HEK293 (cell line): ENCODE measurements around the gene POLR3B.

Source experiments
- CTCF ChIA-PET: fragments of 350-600 bp; formaldehyde crosslinking; extraction: SDS; loops from one replicate; lab custom pipeline; 2021; ENCODE audit warnings: antibody characterized with exemption; lab: Yijun Ruan, JAX
- POLR2A ChIA-PET: fragments of 300-600 bp; formaldehyde crosslinking; extraction: SDS; loops from one replicate; lab custom pipeline; 2020; ENCODE audit warnings: antibody characterized with exemption, inconsistent platforms; lab: Yijun Ruan, JAX
- H3K27ac ChIP-seq: fragments of 200-500 bp; sonication (Bioruptor generic); 2 replicates; pipeline ENCODE4 v1.5.1; 2014; ENCODE audit warnings: low read depth, low read length, control low read depth, inconsistent platforms; ENCODE audit errors: extremely low read depth
- H3K36me3 ChIP-seq, 2 experiments: fragments of 200-500 bp in 1 of 2; sonication (Bioruptor generic) in 1 of 2; 1 replicate in 1 of 2; 2 replicates in 1 of 2; pipeline ENCODE4 v1.5.1; 2014 to 2017; ENCODE audit warnings: inconsistent platforms in 2 of 2, low read length in 2 of 2; ENCODE audit not compliant: control insufficient read depth in 2 of 2, insufficient read depth in 1 of 2
- H3K4me1 ChIP-seq: fragments of 200-500 bp; sonication (Bioruptor generic); 2 replicates; pipeline ENCODE4 v1.5.1; 2014; ENCODE audit warnings: mild to moderate bottlenecking, low read length, inconsistent platforms; ENCODE audit not compliant: control insufficient read depth, insufficient read depth
- H3K4me3 ChIP-seq: 2 replicates; pipeline ENCODE4 v1.5.1; 2011; ENCODE audit warnings: low read depth, mild to moderate bottlenecking, control low read depth, low read length, moderate library complexity
- H3K9me3 ChIP-seq: fragments of 200-500 bp; sonication (Bioruptor generic); 2 replicates; pipeline ENCODE4 v1.5.1; 2014; ENCODE audit warnings: low read depth, low read length, inconsistent platforms; ENCODE audit not compliant: control insufficient read depth, insufficient read depth
- BCL11A ChIP-seq: fragments of 450-650 bp; formaldehyde crosslinking; IDR thresholded peaks from 2 replicates; pipeline ENCODE4 v1.5.1; 2016; ENCODE audit warnings: low read depth, missing biosample characterization, missing genetic modification characterization
- HOXA7 ChIP-seq: sonication (generic); formaldehyde crosslinking; IDR thresholded peaks from 2 replicates; pipeline ENCODE4 v1.8.1; 2022; ENCODE audit warnings: missing genetic modification reagents, borderline replicate concordance
- ZBTB11 ChIP-seq: fragments of 450-650 bp; formaldehyde crosslinking; conservative IDR thresholded peaks from 2 replicates; pipeline ENCODE4 v1.5.1; 2016; ENCODE audit warnings: low read depth, missing biosample characterization, missing genetic modification characterization
- ZFP41 ChIP-seq: fragments of 450-650 bp; formaldehyde crosslinking; IDR thresholded peaks from 2 replicates; pipeline ENCODE4 v1.5.1; 2016; ENCODE audit warnings: missing biosample characterization, missing genetic modification characterization, borderline replicate concordance
- ZNF112 ChIP-seq: fragments of 450-650 bp; formaldehyde crosslinking; IDR thresholded peaks from 2 replicates; pipeline ENCODE4 v1.5.0; 2017; ENCODE audit warnings: missing biosample characterization, missing genetic modification characterization
- ZNF148 ChIP-seq: fragments of 450-650 bp; formaldehyde crosslinking; IDR thresholded peaks from 2 replicates; pipeline ENCODE4 v1.5.0; 2017; ENCODE audit warnings: missing biosample characterization, missing genetic modification characterization, borderline replicate concordance
- ZNF19 ChIP-seq: fragments of 450-650 bp; formaldehyde crosslinking; IDR thresholded peaks from 2 replicates; pipeline ENCODE4; 2016; ENCODE audit warnings: missing biosample characterization, missing genetic modification characterization, low read depth
- ZNF266 ChIP-seq: fragments of 450-650 bp; formaldehyde crosslinking; IDR thresholded peaks from 2 replicates; pipeline ENCODE4 v1.5.1; 2016; ENCODE audit warnings: missing biosample characterization, missing genetic modification characterization, low read depth
- ZNF350 ChIP-seq: fragments of 450-650 bp; formaldehyde crosslinking; IDR thresholded peaks from 2 replicates; pipeline ENCODE4 v1.5.0; 2017; ENCODE audit warnings: missing biosample characterization, mild to moderate bottlenecking, missing genetic modification characterization
- ZNF544 ChIP-seq: fragments of 450-650 bp; formaldehyde crosslinking; IDR thresholded peaks from 2 replicates; pipeline ENCODE4 v1.5.0; 2017; ENCODE audit warnings: missing biosample characterization, missing genetic modification characterization
- ZNF555 ChIP-seq: fragments of 450-650 bp; formaldehyde crosslinking; conservative IDR thresholded peaks from 2 replicates; pipeline ENCODE4 v1.5.1; 2017; ENCODE audit warnings: missing biosample characterization, mild to moderate bottlenecking, missing genetic modification characterization, inconsistent platforms
- ZNF571 ChIP-seq: fragments of 450-650 bp; formaldehyde crosslinking; IDR thresholded peaks from 2 replicates; pipeline ENCODE4 v1.5.0; 2017; ENCODE audit warnings: missing biosample characterization, missing genetic modification characterization
- ZNF664 ChIP-seq: fragments of 450-650 bp; formaldehyde crosslinking; IDR thresholded peaks from 2 replicates; pipeline ENCODE4 v1.5.1; 2016; ENCODE audit warnings: missing biosample characterization, missing genetic modification characterization
- ZNF670 ChIP-seq: fragments of 450-650 bp; formaldehyde crosslinking; IDR thresholded peaks from 2 replicates; pipeline ENCODE4 v1.5.1; 2016; ENCODE audit warnings: missing biosample characterization, missing genetic modification characterization, low read depth
- ZNF791 ChIP-seq: fragments of 450-650 bp; formaldehyde crosslinking; IDR thresholded peaks from 2 replicates; pipeline ENCODE4 v1.5.1; 2016; ENCODE audit warnings: missing biosample characterization, missing genetic modification characterization
- ZNF843 ChIP-seq: fragments of 450-650 bp; formaldehyde crosslinking; IDR thresholded peaks from 2 replicates; pipeline ENCODE4 v1.5.1; 2016; ENCODE audit warnings: missing biosample characterization, missing genetic modification characterization
- ZSCAN5A ChIP-seq: fragments of 450-650 bp; formaldehyde crosslinking; IDR thresholded peaks from 2 replicates; pipeline ENCODE4 v1.5.1; 2016; ENCODE audit warnings: missing biosample characterization, missing genetic modification characterization
- TF ChIP-seq, protein P1 (sequence below): fragments of 450-650 bp; formaldehyde crosslinking; IDR thresholded peaks from 2 replicates; pipeline ENCODE4 v1.5.1; 2016; ENCODE audit warnings: missing biosample characterization, missing genetic modification characterization
- TF ChIP-seq, protein P2 (sequence below): fragments of 450-650 bp; formaldehyde crosslinking; IDR thresholded peaks from 2 replicates; pipeline ENCODE4 v1.5.1; 2017; ENCODE audit warnings: missing biosample characterization, missing genetic modification characterization

Gene POLR3B

DNA sequence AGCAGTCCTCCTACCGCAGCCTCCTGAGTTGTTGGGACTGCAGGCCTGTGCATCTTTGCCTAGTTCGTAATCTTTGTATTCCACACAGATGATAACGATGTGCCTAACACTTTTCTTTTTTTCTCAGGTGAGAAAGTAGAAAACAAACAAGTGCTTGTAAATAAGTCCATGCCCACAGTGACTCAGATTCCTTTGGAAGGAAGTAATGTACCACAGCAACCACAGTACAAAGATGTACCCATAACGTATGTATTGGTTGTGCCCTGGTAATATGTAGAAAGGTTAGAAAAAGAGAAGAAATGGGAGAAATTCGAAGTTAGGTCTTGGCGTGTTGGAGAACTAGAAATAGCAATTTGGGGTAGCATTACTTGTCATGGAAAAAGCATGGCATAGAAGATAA, 101.6 kb downstream of the POLR3B start:
- Histone ChIP-seq H3K4me1 (no peaks in the 10 kb centered on the region), H3K27ac (no peak overlapping the region), H3K9me3 (no peaks in the 10 kb centered on the region), H3K4me3 (no peak overlapping the region), H3K36me3 (peaks cover 5 to 36% of the 10 kb centered on the region in 2 experiments)
- TF ChIP-seq ZNF266 (tag by site-specific recombination) (no peak), ZNF19 (tag by site-specific recombination) (no peak), ZBTB11 (tag by site-specific recombination) (no peak), HOXA7 (CRISPR knock-in tag) (no peak), ZNF664 (tag by site-specific recombination) (no peak), ZNF791 (tag by site-specific recombination) (no peak), ZNF843 (tag by site-specific recombination) (no peak), ZNF544 (tag by site-specific recombination) (no peak), BCL11A (no peak), ZNF571 (tag by site-specific recombination) (no peak), ZNF350 (no peak), ZNF555 (no peak), ZSCAN5A (tag by site-specific recombination) (no peak), ZNF112 (tag by site-specific recombination) (no peak), ZFP41 (tag by site-specific recombination) (no peak)
- TF ChIP-seq, protein P1, sequence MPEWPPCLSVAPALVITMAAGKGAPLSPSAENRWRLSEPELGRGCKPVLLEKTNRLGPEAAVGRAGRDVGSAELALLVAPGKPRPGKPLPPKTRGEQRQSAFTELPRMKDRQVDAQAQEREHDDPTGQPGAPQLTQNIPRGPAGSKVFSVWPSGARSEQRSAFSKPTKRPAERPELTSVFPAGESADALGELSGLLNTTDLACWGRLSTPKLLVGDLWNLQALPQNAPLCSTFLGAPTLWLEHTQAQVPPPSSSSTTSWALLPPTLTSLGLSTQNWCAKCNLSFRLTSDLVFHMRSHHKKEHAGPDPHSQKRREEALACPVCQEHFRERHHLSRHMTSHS (tag by site-specific recombination): no peak
- TF ChIP-seq, protein P2, sequence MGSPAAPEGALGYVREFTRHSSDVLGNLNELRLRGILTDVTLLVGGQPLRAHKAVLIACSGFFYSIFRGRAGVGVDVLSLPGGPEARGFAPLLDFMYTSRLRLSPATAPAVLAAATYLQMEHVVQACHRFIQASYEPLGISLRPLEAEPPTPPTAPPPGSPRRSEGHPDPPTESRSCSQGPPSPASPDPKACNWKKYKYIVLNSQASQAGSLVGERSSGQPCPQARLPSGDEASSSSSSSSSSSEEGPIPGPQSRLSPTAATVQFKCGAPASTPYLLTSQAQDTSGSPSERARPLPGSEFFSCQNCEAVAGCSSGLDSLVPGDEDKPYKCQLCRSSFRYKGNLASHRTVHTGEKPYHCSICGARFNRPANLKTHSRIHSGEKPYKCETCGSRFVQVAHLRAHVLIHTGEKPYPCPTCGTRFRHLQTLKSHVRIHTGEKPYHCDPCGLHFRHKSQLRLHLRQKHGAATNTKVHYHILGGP (tag by site-specific recombination): no peak
- ChIA-PET CTCF (no interaction called here), POLR2A (no interaction called here)

DNA sequence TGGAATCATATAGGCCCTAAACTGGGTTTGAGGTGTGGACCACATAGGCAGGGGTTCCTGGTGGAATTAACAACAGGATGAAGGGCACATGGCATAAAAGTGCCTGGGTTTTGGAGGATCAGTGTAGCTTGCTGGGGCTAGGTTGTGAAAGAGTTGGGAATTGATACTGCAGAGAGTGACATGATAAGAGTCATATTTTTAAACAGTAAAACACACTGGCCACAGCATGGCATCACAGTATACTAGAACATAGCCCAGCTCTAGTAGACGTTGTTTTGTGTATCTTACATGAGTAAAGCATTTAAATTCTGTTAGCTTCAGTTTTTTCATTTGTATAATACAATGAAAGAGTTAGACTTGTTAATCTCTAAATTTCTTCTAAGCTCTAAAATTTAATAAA, 102.0 kb downstream of the POLR3B start:
- no peak overlapping the region for H3K27ac ChIP-seq
- ChIA-PET POLR2A (no interaction called here), CTCF (no interaction called here)
- H3K9me3 ChIP-seq: no peaks in the 10 kb centered on the region
- TF ChIP-seq ZNF148 (tag by site-specific recombination): no peak
- TF ChIP-seq ZNF670 (tag by site-specific recombination): no peak
- H3K36me3 ChIP-seq: peaks cover 5 to 36% of the 10 kb centered on the region in 2 experiments
- H3K4me1 ChIP-seq: no peaks in the 10 kb centered on the region
- no peak overlapping the region for H3K4me3 ChIP-seq
